Kidney tubule cell (primary cell): ENCODE data around the gene ATP1B3.
"Not testable (repeated sequence)": the region's sequence is repeated elsewhere in the genome, so short reads cannot be mapped to it uniquely, and the experiment has no call there.

Source experiments
- DNase-seq: peaks from one replicate; pipeline ENCODE4 v3.0.0-alpha.2; 2018; ENCODE audit warnings: low spot score

ATP1B3 gene

DNA sequence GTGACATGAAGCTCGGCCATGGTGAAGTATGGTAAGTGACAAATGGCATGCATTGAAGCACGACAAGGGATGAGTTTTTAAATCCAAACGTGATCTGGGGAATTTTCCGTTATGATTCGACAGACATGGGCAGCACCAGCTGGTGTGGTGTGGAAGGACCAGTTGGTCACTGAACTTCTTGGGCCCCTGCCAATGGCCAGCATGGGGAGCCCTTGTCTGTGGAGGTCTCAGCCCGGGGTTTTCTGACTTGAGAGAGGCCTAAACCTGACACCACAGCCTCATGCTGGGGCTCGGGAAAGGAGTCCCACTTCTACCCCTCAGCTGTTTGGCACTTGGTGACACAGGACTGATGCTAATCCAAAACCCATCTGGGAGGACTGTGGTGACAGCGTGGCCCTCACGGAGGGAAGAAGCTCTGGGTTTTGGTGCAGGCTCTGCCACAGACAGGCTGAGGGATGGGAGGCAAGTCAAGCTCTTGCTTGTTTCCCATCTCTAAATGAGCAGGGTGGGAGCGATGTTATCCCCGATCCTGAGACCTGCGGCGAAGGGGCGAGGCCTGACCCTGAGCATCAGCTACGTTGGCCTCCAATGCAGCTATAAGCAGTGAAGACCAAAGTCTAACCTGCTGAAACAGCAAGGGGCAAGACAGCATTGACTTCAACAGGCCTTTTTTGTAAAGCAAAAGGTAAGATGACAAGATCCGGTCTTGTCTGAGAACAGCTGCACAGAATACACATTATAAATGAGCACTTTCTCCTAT is 69.5 kb downstream of the ATP1B3 start:
- no peak for DNase-seq

DNA sequence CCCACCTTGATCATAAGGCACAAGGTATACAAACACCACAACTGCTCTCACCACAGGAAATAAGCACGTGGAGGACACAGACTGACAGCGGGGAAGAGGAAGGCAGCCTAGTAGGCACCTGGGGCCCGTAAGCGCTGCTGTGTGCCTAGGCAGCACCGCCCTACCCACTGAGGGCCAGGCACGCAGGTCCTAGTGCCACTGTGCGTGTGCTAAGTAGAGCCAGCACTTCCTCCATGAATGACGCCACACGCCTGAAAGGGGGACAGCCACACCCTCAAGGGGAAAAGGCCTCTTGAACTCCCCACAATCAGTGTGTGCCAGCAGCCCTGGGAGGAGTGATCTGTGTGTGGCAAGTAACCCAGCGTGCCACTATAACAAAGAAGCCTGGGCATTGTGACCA is 73.0 kb downstream of the ATP1B3 start:
- no peak for DNase-seq

DNA sequence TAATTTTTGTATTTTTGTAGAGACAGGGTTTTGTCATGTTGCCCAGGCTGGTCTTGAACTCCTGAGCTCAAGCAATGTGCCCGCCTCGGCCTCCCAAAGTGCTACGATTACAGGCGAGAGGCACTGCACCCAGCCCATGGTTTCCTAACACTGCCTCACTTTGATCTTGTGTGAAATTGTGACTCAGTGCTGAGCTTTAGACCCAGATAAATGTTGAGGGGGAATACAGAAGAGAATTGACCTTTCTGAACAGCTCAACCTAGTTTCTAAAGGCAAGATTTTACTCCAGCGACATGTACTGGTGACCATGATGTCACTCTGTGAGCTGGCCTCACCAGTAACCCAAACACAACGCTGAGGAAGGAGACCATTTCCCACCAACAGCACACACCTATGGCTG is 73.5 kb downstream of the ATP1B3 start:
- no peak for DNase-seq

DNA sequence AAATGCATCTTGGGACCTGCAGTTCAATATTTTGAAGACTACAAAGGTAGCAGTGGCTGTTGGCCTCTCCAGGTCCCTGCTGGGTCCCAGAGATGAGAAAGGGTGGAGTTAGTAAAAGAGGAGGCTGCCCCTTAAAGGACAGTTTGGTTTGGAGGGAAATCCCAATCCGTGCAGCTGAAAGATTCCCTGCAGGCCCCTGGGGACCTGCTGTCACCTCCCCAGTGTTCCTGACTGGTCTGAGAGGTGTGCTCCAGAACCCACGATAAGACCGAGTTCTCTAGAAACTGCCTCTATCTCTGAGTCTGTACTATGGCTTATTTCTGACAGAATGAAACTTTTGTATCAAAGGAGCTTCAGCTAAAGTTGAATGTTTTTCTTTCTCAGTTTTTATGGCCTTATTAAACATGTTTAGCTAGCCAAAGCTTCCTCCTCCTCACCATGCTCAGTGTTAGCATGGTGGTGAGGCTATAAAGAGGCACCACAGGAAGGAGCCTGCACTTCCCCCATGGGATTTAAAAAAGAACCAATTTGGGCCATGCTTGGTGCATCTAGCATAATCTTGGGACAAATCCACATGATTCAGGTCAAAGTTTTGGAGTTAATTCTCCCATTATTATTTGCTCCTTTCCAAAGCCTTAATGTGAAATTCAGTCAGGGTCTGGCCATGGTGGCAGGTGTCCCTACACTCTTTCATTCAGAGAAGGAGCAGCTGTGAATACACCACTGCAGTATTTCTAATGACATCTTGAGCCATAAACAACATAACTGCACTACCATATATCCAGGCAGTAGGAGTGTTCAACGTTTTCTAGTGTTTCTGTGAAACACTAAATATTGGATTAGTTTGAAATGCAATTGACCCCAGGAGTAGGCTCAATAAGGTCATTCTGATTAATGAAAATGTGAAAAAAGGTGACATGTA is 74.4 kb downstream of the ATP1B3 start:
- no peak for DNase-seq

DNA sequence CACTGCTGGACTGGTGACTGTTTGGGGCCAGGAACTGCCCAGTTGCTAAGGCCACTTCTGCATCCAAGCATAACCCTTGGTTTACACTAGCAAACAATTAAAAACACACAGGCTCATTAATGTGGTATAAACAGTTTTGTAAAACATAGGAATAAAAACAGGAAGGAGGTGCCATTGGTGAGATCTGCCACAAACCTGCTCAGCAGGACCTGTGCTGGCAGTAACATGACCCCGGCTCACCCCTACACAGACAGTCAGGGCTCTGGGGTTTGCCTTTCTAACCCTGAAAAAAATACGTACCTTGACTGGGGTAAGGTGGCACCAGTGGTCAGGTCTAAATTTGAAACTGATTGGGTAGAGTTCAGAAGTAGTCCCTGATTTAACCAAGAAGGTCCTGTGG is 76.2 kb downstream of the ATP1B3 start:
- DNase-seq: no peak

DNA sequence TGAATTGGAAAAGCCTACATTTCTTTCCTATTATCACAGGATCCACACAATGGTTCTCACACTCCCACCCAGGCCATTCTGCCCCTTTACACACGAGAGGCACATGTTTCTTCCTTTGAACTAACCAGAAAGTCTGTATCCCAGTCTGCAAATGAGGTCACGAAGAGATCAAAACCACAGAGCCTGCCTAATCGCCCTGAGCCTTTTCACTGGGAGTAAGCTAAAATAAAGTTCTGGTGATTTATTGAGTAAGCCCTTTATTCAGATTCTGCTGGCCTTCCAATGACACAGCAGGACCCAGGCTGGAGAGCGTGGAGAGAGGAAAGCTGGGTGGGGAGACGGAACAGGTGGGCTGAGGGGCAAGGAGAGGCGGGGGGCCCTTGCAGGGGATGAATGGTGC is 78.7 kb downstream of the ATP1B3 start:
- peak; percentile 22 for DNase-seq

DNA sequence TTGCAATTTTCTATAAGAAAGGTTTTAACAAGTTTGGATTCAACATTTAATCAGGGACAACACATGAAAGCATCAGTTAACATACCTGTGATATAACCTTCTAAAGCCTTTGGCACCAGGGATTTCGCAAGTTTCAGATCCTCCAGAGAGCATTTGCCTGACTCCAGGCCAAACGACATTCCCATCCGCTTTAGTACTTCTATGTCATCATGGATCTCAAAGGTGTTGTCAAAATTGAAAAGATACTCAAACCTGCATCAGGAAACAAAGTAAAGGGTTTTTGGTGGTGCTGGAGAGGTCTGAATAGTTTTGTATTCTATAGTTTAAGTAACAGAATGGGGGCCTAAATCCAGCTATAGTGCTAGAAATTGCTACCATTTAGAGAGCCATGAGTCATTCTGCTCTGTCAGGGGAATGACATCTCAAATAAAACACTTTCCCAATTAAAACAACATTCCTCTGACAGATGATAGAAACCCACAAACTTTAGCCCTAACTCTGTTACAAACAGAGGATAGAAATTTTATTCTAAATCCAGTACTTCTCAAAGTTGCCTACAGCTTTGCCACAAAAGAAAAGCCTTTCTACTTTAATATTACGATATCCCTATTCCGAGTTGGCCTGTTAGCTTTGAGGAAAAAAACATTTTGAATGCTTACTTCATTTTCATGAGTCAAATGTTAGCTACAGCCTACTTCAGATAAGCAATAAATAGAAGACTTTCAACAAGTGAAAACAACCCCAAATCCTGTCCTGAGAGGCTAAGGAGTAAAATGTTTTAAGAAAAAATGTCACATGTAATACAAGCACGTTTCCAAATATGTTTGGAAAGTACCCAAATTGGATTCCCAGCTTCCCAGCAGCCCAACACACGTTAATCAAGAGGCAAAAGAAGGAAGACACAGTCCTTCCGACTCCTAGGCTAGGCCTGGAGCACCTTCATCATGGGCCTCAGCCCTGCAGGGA is 83.4 kb downstream of the ATP1B3 start:
- DNase-seq: peak; percentile 64

DNA sequence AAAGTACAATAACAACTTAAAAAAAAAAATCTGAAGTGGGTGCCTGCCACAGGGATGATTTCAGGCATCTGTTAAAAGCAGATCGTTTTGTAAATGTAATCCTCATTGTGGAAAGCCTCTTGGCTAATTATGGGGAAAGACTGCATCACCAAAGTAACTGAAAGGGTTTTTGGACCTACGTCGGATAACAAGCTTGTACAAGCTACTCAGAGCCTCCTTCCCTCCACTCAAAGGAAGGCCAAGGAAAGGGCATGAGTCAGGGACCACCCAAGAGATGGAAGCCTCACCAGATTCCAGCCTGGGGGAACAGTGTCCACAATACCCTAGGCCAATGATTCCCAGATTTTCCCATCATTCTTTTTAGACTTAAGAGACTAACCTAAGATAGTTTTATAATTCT is 84.3 kb downstream of the ATP1B3 start:
- DNase-seq: no peak

DNA sequence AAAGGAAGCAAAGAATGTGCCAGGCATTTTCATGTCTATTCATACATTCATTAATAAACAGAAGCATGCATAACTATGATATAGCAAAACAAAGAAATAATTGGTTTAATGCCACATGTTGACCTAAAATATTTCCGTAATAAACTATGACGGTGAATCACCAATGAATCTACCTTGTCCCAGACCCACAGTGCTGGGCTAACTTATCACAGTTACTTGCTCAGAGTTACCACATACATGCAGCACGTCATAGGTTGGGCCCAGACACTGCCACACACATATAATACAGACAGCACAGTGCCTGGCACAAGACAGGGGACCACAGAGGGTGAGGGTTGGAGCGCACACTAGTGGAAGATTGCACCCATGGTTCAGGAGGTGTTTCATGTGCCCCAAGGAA is 86.9 kb downstream of the ATP1B3 start:
- no peak for DNase-seq

DNA sequence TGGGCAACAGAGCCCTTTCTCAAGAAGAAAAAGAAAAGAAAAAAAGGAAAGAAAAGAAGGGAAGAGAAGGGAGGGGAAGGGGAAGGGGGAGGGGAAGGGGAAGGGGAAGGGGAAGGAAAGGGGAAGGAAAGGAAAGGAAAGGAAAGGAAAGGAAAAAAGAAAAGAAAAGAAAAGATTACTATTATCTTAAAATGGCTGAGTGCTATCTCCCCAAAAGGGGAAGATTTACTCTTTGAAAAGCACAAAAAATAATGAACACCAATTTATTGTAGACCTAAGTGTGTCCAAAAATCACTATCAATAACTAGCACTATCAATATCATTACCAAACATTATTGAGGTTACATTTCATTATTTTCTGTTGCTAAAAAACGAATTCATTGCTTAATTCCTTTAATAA is 89.0 kb downstream of the ATP1B3 start:
- no peak for DNase-seq

DNA sequence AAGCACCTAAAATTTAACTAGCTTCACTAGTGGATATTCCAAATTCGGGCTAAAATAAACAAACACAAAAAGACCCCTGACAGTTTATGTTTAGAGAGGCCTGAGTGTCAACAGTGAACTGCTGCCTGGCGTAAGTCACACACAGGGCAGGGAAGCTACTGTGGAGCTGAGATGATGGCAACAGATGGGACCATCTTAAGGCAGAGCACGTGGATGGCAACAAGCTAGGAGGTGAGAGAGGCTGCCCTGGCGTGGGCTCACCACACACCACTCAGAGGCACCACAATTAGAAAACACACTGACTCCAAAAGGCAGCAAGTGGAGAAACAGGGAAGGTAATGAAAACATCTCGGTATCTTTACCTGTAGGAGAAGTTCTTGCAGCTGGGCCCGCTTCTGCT is 93.3 kb downstream of the ATP1B3 start:
- DNase-seq: no peak

DNA sequence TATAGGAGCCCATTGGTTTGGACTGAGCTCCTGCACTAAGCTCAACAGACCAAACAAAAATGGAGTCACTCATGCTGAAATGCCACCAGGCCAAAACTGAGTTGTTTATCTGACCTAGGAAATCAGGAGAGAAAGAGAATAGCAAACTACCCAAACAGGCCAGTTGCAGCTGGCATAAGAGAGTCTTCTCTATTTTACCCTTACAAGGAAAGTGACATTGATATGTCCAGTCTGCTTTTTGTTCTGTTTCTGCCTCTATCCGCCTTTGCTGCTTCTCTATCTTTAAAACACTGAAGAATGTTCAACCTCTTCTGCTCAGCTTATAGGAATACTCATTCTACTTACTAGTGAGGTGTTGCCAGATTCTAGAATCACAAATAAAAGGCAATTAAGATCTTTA is 95.1 kb downstream of the ATP1B3 start:
- no peak for DNase-seq

DNA sequence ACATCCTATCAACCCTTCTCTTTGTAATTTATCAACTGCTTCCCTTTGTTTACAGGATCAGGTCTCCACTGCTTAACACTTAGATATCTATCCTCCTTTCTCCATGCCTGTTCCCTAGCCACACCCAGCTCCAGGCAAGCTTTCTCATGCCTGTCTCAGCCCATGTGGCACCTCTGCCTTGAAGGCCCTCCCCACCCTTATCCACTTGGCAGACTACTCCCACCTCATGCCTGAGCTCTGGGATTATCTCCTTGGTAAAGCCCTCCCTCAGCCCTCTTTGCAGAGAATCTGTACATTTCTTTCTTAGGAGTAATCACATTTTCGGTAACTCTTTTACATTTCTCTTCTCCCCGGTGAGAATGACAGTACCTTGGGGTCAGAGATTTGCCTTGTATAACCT is 96.0 kb downstream of the ATP1B3 start:
- DNase-seq: no peak

DNA sequence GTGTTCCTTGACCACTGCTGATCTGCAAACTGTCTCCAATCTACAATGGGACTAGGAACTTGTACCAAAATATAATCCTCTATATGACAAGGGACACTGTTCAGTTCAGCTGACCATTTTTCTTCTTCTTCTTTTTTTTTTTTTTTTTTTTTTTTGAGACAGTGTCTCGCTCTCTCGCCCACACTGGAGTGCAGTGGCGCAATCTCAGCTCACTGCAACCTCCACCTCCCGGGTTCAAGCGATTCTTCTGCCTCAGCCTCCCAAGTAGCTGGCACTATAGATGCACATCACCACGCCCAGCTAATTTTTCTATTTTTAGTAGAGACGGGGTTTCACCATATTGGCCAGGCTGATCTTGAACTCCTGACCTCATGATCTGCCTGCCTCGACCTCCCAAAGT is 98.3 kb downstream of the ATP1B3 start:
- not testable (repeated sequence) for DNase-seq
